ENCODE results near the gene PGLYRP3.

Gene PGLYRP3

GRCh38 chr1:153312570-153313186 lies at the start of gene PGLYRP3:
Gene PGLYRP3, minus strand, starts transcription at chr1:153312952. Its CDS starts 2,287 bp downstream, at chr1:153310665.
- DNase-seq: no peak

- DNase-seq: no peak
These were observed 49.5 kb upstream of the PGLYRP3 start for GRCh38 chr1:153362187-153362775.

GRCh38 chr1:153361480-153362109 lies 48.8 kb upstream of the PGLYRP3 start:
- no peak for DNase-seq

GRCh38 chr1:153360592-153361479 lies 48.1 kb upstream of the PGLYRP3 start:
- DNase-seq: no peak

- no peak for DNase-seq
These were observed 47.4 kb upstream of the PGLYRP3 start for GRCh38 chr1:153360190-153360589.

- DNase-seq: no peak
These were observed 46.5 kb upstream of the PGLYRP3 start for GRCh38 chr1:153359241-153359640.

GRCh38 chr1:153358691-153358975 lies 45.9 kb upstream of the PGLYRP3 start:
- no peak for DNase-seq

- no peak for DNase-seq
These were observed 45.3 kb upstream of the PGLYRP3 start, which contains the start of gene S100A9 for GRCh38 chr1:153357853-153358690. Gene S100A9, plus strand, starts transcription at chr1:153357854. Its CDS starts 430 bp downstream, at chr1:153358284.

GRCh38 chr1:153357076-153357852 lies 44.5 kb upstream of the PGLYRP3 start:
- no peak for DNase-seq

- no peak for DNase-seq
These were observed 43.8 kb upstream of the PGLYRP3 start for GRCh38 chr1:153356392-153357075.

- DNase-seq: peak; percentile 7
These were observed 42.8 kb upstream of the PGLYRP3 start for GRCh38 chr1:153355445-153356071.

- no peak for DNase-seq
These were observed 41.9 kb upstream of the PGLYRP3 start for GRCh38 chr1:153354515-153355193.

- DNase-seq: no peak
These were observed 40.6 kb upstream of the PGLYRP3 start for GRCh38 chr1:153353226-153353947.

GRCh38 chr1:153352523-153352922 lies 39.8 kb upstream of the PGLYRP3 start:
- DNase-seq: peak; percentile 62

GRCh38 chr1:153350321-153350957 lies 37.7 kb upstream of the PGLYRP3 start:
- DNase-seq: no peak

GRCh38 chr1:153349363-153350320 lies 36.9 kb upstream of the PGLYRP3 start:
- DNase-seq: no peak
